HCT116 (cell line): ENCODE results near the gene ITPK1. TPM values are rescaled to one million over a fixed set of nuclear protein-coding genes. Genes with fewer than 3 reads are reported as not detected.
A peak's percentile ranks its signal among the peaks of the same experiment; 100 is the strongest.

Experiments
- ATAC-seq: fragments of 200-7000 bp; cut with Tn5 transposase; 2 replicates; pipeline ENCODE4 v1.9.1; 2020; ENCODE audit warnings: mild to moderate bottlenecking, moderate library complexity
- BruUV-seq: library from RNA; stranded (reverse); fragments of 400-500 nt; replicated peaks from 2 replicates; lab custom pipeline; 2021; lab: Mats Ljungman, UMichigan
- CTCF ChIA-PET: fragments of 300-600 bp; sonication (Branson Sonifier 250); formaldehyde crosslinking; loops from one replicate; lab custom pipeline; 2021; ENCODE audit warnings: antibody characterized with exemption; lab: Charles Lee
- POLR2A ChIA-PET: fragments of 300-600, 350-600 bp; sonication (Branson Sonifier 250); formaldehyde crosslinking; loops from one replicate; lab custom pipeline; 2021; ENCODE audit warnings: antibody characterized with exemption; lab: Charles Lee
- RAD21 ChIA-PET, 2 experiments: fragments of 300-600 bp; sonication (Branson Sonifier 250); formaldehyde crosslinking; loops; one replicate each; lab custom pipeline; 2023; ENCODE audit warnings: low total read pairs in 2 of 2; ENCODE audit not compliant: uncharacterized antibody in 2 of 2, unreplicated experiment in 2 of 2, low non-redundant PET in 1 of 2; lab: Charles Lee
- DNase-seq: peaks from one replicate; pipeline ENCODE4 v3.0.0-alpha.2; 2010; ENCODE audit warnings: low read depth, low spot score
- H2AFZ ChIP-seq: fragments of 200-600 bp; shearing (Covaris generic), sonication (generic); 2 replicates; pipeline ENCODE4 v1.6.1; 2017; ENCODE audit warnings: low read depth, mixed run types, mixed read lengths, antibody characterized with exemption, low read length; ENCODE audit not compliant: poor library complexity, severe bottlenecking
- H3K27ac ChIP-seq: 2 replicates; pipeline ENCODE4 v1.5.1; 2012; ENCODE audit warnings: low read depth, low read length
- H3K27me3 ChIP-seq: fragments of 200-600 bp; sonication (generic); 2 replicates; pipeline ENCODE4 v1.6.1; 2016; ENCODE audit warnings: mixed run types, low read length, mixed read lengths; ENCODE audit not compliant: insufficient read depth
- H3K36me3 ChIP-seq, 2 experiments: fragments of 200-500 bp in 1 of 2; fragments of 200-600 bp in 1 of 2; sonication (Bioruptor generic) in 1 of 2; sonication (generic) in 1 of 2; 2 replicates each; pipeline versions ENCODE4 v1.5.1 to v1.6.1; 2014 to 2016; ENCODE audit warnings: low read length in 2 of 2, inconsistent platforms in 1 of 2, mixed read lengths in 1 of 2, mixed run types in 1 of 2; ENCODE audit not compliant: insufficient read depth in 2 of 2, control insufficient read depth in 1 of 2
- H3K4me1 ChIP-seq, 2 experiments: fragments of 200-600 bp in 1 of 2; sonication (generic) in 1 of 2; 2 replicates each; pipeline versions ENCODE4 v1.5.1 to v1.6.1; 2012 to 2017; ENCODE audit warnings: low read length in 2 of 2, inconsistent platforms in 1 of 2, mild to moderate bottlenecking in 1 of 2, mixed read lengths in 1 of 2, mixed run types in 1 of 2, moderate library complexity in 1 of 2; ENCODE audit not compliant: insufficient read depth in 2 of 2, control insufficient read depth in 1 of 2
- H3K4me2 ChIP-seq: fragments of 200-600 bp; sonication (generic); 2 replicates; pipeline ENCODE4 v1.6.1; 2017; ENCODE audit warnings: mixed run types, low read length, mixed read lengths
- H3K4me3 ChIP-seq, 2 experiments: fragments of 200-600 bp in 1 of 2; sonication (generic) in 1 of 2; replicated peaks in 1 of 2; 2 replicates each; pipeline ENCODE4 v1.5.1; 2011 to 2016; ENCODE audit warnings: low read length in 2 of 2, control low read depth in 1 of 2, low read depth in 1 of 2, mild to moderate bottlenecking in 1 of 2, mixed read lengths in 1 of 2, mixed run types in 1 of 2
- H3K79me2 ChIP-seq: fragments of 200-600 bp; sonication (generic); 2 replicates; pipeline ENCODE4 v1.6.1; 2017; ENCODE audit warnings: mild to moderate bottlenecking, mixed run types, low read length, moderate library complexity, mixed read lengths; ENCODE audit not compliant: insufficient read depth
- H3K9ac ChIP-seq: fragments of 200-600 bp; sonication (generic); 2 replicates; pipeline ENCODE4 v1.6.1; 2016; ENCODE audit warnings: low read length, mixed read lengths
- H3K9me2 ChIP-seq: fragments of 200-600 bp; sonication (generic), shearing (Covaris generic); 2 replicates; pipeline ENCODE4 v1.6.1; 2017; ENCODE audit warnings: mixed run types, mild to moderate bottlenecking, moderate library complexity; ENCODE audit not compliant: insufficient read depth
- H3K9me3 ChIP-seq, 2 experiments: fragments of 200-500 bp in 1 of 2; fragments of 200-600 bp in 1 of 2; sonication (Bioruptor generic) in 1 of 2; sonication (generic) in 1 of 2; 2 replicates each; pipeline ENCODE4 v1.6.1; 2014 to 2017; ENCODE audit warnings: low read length in 2 of 2, mixed read lengths in 2 of 2, inconsistent platforms in 1 of 2, low read depth in 1 of 2, mild to moderate bottlenecking in 1 of 2, mixed run types in 1 of 2, moderate library complexity in 1 of 2; ENCODE audit not compliant: control insufficient read depth in 1 of 2, insufficient read depth in 1 of 2
- H4K20me1 ChIP-seq: fragments of 200-600 bp; sonication (generic), shearing (Covaris generic); 2 replicates; pipeline ENCODE4 v1.6.1; 2017; ENCODE audit warnings: mixed run types, mild to moderate bottlenecking, moderate library complexity; ENCODE audit not compliant: insufficient read depth
- CBX3 ChIP-seq: IDR thresholded peaks from 2 replicates; pipeline ENCODE4 v1.6.1; 2012; ENCODE audit warnings: low read depth
- EGR1 ChIP-seq: IDR thresholded peaks from 2 replicates; pipeline ENCODE4 v1.6.1; 2012; ENCODE audit warnings: low read depth
- EZH2 ChIP-seq: fragments of 200-600 bp; sonication (generic); IDR thresholded peaks from 2 replicates; pipeline ENCODE4 v1.6.1; 2017; ENCODE audit warnings: antibody characterized with exemption, mixed run types
- EZH2phosphoT487 ChIP-seq: fragments of 200-600 bp; IDR thresholded peaks from 2 replicates; pipeline ENCODE4 v1.6.1; 2018; ENCODE audit warnings: antibody characterized with exemption, borderline replicate concordance
- POLR2AphosphoS5 ChIP-seq: IDR thresholded peaks from 2 replicates; pipeline ENCODE4 v1.6.1; 2011; ENCODE audit warnings: mild to moderate bottlenecking, low read depth, low read length, moderate library complexity
- SIN3A ChIP-seq: IDR thresholded peaks from 2 replicates; pipeline ENCODE4 v1.6.1; 2012; ENCODE audit warnings: low read depth
- SP1 ChIP-seq: IDR thresholded peaks from 2 replicates; pipeline ENCODE4 v1.6.1; 2012; ENCODE audit warnings: low read depth
- TCF7L2 ChIP-seq: IDR thresholded peaks from 2 replicates; pipeline ENCODE4 v1.7.0; 2011; ENCODE audit warnings: borderline replicate concordance, inconsistent platforms; ENCODE audit not compliant: insufficient read depth, insufficient read length; ENCODE audit errors: extremely low read depth
- ZBTB33 ChIP-seq: IDR thresholded peaks from 2 replicates; pipeline ENCODE4 v1.6.1; 2011; ENCODE audit warnings: mild to moderate bottlenecking, low read length, moderate library complexity; ENCODE audit not compliant: insufficient replicate concordance; ENCODE audit errors: extremely low read depth
- intact Hi-C: fragments of 100-400 bp; cut with micrococcal nuclease; formaldehyde crosslinking; loops from 2 replicates; pipeline ENCODE4 v1.10.0; 2022
- total RNA-seq: library from RNA; stranded (reverse); gene quantifications from one replicate; pipeline ENCODE4 v1.2.1, GENCODE V29; 2021; ENCODE audit not compliant: unreplicated experiment
- TF ChIP-seq, protein P1 (sequence below): IDR thresholded peaks from 2 replicates; pipeline ENCODE4 v1.6.1; 2012; ENCODE audit warnings: low read depth
- TF ChIP-seq, protein P2 (sequence below): IDR thresholded peaks from 2 replicates; pipeline ENCODE4 v1.6.1; 2012

ITPK1 gene
- total RNA-seq, 1 experiment from 2014 or later, result 70.2 TPM

- TF ChIP-seq, protein P1, sequence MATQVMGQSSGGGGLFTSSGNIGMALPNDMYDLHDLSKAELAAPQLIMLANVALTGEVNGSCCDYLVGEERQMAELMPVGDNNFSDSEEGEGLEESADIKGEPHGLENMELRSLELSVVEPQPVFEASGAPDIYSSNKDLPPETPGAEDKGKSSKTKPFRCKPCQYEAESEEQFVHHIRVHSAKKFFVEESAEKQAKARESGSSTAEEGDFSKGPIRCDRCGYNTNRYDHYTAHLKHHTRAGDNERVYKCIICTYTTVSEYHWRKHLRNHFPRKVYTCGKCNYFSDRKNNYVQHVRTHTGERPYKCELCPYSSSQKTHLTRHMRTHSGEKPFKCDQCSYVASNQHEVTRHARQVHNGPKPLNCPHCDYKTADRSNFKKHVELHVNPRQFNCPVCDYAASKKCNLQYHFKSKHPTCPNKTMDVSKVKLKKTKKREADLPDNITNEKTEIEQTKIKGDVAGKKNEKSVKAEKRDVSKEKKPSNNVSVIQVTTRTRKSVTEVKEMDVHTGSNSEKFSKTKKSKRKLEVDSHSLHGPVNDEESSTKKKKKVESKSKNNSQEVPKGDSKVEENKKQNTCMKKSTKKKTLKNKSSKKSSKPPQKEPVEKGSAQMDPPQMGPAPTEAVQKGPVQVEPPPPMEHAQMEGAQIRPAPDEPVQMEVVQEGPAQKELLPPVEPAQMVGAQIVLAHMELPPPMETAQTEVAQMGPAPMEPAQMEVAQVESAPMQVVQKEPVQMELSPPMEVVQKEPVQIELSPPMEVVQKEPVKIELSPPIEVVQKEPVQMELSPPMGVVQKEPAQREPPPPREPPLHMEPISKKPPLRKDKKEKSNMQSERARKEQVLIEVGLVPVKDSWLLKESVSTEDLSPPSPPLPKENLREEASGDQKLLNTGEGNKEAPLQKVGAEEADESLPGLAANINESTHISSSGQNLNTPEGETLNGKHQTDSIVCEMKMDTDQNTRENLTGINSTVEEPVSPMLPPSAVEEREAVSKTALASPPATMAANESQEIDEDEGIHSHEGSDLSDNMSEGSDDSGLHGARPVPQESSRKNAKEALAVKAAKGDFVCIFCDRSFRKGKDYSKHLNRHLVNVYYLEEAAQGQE, result no peak
- TF ChIP-seq EZH2phosphoT487 (no peak), EZH2 (no peak), TCF7L2 (no peak)
- TF ChIP-seq, protein P2, sequence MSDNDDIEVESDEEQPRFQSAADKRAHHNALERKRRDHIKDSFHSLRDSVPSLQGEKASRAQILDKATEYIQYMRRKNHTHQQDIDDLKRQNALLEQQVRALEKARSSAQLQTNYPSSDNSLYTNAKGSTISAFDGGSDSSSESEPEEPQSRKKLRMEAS, result no peak
Measured at GRCh38 chr14:93047157-93047556, 68.6 kb downstream of the ITPK1 start (continued).

- H4K20me1 ChIP-seq, result no peaks in the 10 kb centered on the region
- H3K27ac ChIP-seq, result no peak overlapping the region
- peaks cover 25% of the 10 kb centered on the region; the same call in 1 of the 2 replicates for H3K79me2 ChIP-seq
- no peak overlapping the region for H3K9ac ChIP-seq
- TF ChIP-seq ZBTB33, result no peak
- no peak for TF ChIP-seq SP1
- no peak for TF ChIP-seq EZH2phosphoT487
- TF ChIP-seq SIN3A, result no peak
- TF ChIP-seq, protein P2, result no peak
- no peak for TF ChIP-seq POLR2AphosphoS5
- TF ChIP-seq CBX3, result no peak
- no peak for TF ChIP-seq TCF7L2
- TF ChIP-seq EGR1, result no peak
- no peak for TF ChIP-seq EZH2
- TF ChIP-seq, protein P1, result no peak
- H2AFZ ChIP-seq, result no peak overlapping the region
- no peaks in the 10 kb centered on the region for H3K9me2 ChIP-seq
- ATAC-seq, result no peak
- no peak overlapping the region for H3K4me3 ChIP-seq
- no peak for DNase-seq
- ChIA-PET CTCF (no interaction called here), RAD21 (no interaction called here), POLR2A (no interaction called here)
- H3K4me2 ChIP-seq, result peak overlapping the region; percentile 76
- BruUV-seq, result no TSS peak
- H3K9me3 ChIP-seq, result no peaks in the 10 kb centered on the region
- intact Hi-C loops, result no loop called here
- no peaks in the 10 kb centered on the region for H3K27me3 ChIP-seq
- peaks cover 61 to 75% of the 10 kb centered on the region in 2 experiments for H3K4me1 ChIP-seq
- H3K36me3 ChIP-seq, result no peaks in the 10 kb centered on the region
Measured at GRCh38 chr14:93046705-93047050, 69.0 kb downstream of the ITPK1 start.
